ENCODE data around the gene TBC1D5. TPM values are rescaled to one million over a fixed set of nuclear protein-coding genes. Genes with fewer than 3 reads are reported as not detected.

The TBC1D5 gene
- total and polyA plus RNA-seq, 2 of the 8 experiments (the other 6 are each of a cell fraction or from before 2014, with no cell fraction given): 11.0 to 22.9 TPM

DNA sequence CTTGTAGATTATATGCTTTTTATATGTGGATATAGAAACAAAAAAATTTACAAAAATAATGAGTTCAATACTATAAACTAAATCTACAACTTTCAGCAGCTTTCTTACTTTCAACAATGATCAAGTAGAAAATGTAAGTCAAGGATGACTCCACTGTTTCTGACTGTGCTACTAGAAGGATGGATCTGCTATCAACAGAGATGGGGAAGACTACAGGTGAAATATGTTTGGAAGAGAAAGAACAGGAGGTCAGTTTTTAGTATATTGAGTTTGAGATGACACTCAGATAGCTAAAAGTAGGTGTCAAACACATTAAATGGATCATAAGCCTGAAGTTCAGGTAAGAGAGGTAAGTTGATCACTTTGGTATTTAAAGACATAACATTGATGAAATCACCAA is 107.5 kb downstream of the TBC1D5 start (continued):
- TF ChIP-seq SP2 (IDR thresholded peaks at IDR 0.05; ENCODE audit: low read length) (no peak), TAF7 (optimal IDR thresholded peaks at IDR 0.05; ENCODE audit: borderline replicate concordance, low read depth, low read length) (no peak)
